Type B pancreatic cell (in vitro differentiated cells): Measurements from ENCODE around the gene KRTAP22-1. TPM values are rescaled to one million over a fixed set of nuclear protein-coding genes. Genes with fewer than 3 reads are reported as not detected.

Experiments
- DNase-seq: peaks from one replicate; pipeline ENCODE4 v3.0.0; 2021; ENCODE audit warnings: mixed read lengths; ENCODE audit not compliant: unreplicated experiment; ENCODE audit errors: extremely low spot score
- H3K27ac Mint-ChIP-seq: 2 replicates; pipeline ENCODE4 v1.8.0; 2021; ENCODE audit warnings: mild to moderate bottlenecking, mixed read lengths
- H3K27me3 Mint-ChIP-seq: 2 replicates; pipeline ENCODE4 v1.8.0; 2021; ENCODE audit warnings: mixed read lengths
- H3K36me3 Mint-ChIP-seq: 2 replicates; pipeline ENCODE4 v1.8.0; 2021; ENCODE audit warnings: mixed read lengths
- H3K4me1 Mint-ChIP-seq: one replicate; pipeline ENCODE4 v1.8.0; 2021; ENCODE audit warnings: mixed read lengths; ENCODE audit not compliant: unreplicated experiment
- H3K4me3 Mint-ChIP-seq: 2 replicates; pipeline ENCODE4 v1.8.0; 2021; ENCODE audit warnings: mild to moderate bottlenecking, mixed read lengths
- H3K9me3 Mint-ChIP-seq: 2 replicates; pipeline ENCODE4 v1.8.0; 2021; ENCODE audit warnings: mixed read lengths
- CTCF ChIP-seq: fragments of 200-600 bp; sonication (generic); conservative IDR thresholded peaks from 2 replicates; pipeline ENCODE4 v1.5.0; 2021; ENCODE audit warnings: antibody characterized with exemption, mild to moderate bottlenecking
- total RNA-seq: library from RNA; stranded (reverse); gene quantifications from 2 replicates; pipeline ENCODE4 v1.2.1, GENCODE V29; 2021; ENCODE audit warnings: low replicate concordance

The KRTAP22-1 gene
- total RNA-seq, 1 donor from 2014 or later: not detected

DNA sequence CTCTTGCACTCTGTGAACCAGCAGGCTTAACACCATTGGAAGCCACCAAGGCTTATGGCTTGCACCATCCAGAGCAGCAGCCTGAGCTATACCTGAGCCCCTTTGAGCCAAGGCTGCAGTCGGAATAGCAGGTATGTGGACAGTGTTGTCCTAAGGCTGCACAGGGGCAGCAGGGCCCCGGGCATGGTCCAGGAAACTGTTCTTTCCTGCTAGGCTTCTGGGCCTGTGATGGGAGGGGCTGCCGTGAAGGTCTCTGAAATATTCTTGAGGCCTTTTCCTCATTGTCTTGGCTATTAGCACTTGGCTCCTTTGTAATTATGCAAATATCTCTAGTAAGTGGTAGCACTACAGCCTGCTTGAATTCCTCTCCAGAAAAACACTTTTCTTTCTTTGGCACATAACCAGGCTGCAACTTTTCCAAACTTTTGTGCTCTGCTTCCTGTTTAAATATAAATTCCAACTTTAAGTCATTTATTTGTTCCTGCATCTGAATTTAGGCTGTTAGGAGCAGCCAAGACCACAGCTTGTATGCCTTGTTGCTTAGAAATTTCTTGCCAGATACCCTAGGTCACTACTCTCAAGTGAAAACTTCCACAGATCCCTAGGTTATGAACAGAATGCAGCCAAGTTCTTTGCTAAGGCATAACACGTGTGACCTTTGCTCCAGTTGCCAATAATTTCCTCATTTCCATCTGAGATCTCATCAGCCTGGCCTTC, 24.7 kb downstream of the KRTAP22-1 start:
- no peaks in the 10 kb centered on the region for H3K27me3 Mint-ChIP-seq
- TF ChIP-seq CTCF: no peak
- H3K4me3 Mint-ChIP-seq: no peak overlapping the region
- no peaks in the 10 kb centered on the region for H3K4me1 Mint-ChIP-seq
- H3K27ac Mint-ChIP-seq: no peak overlapping the region
- H3K36me3 Mint-ChIP-seq: no peaks in the 10 kb centered on the region
- no peaks in the 10 kb centered on the region for H3K9me3 Mint-ChIP-seq
- no peak for DNase-seq

DNA sequence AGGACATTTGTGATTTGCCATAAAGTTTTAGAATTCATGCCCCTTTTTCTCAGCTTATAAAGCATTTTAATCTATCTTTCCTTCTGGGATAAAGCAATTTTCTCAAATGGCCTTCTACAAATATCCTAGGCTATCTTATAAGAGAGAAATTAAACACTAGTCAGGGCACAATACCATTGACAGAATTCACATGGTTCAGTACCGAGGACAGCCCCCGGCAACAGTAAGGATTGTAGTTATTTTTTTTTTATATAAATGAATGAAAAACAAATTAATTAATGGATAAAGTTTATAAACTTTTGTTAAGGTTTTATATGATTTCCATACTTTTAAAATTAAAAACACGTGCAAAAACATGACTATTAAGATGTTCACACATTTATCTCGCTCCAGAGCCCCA, 27.2 kb downstream of the KRTAP22-1 start:
- no peaks in the 10 kb centered on the region for H3K36me3 Mint-ChIP-seq
- H3K9me3 Mint-ChIP-seq: no peaks in the 10 kb centered on the region
- no peak for TF ChIP-seq CTCF
- H3K4me3 Mint-ChIP-seq: no peak overlapping the region
- no peaks in the 10 kb centered on the region for H3K27me3 Mint-ChIP-seq
- no peak for DNase-seq
- H3K27ac Mint-ChIP-seq: no peak overlapping the region
- no peaks in the 10 kb centered on the region for H3K4me1 Mint-ChIP-seq

GRCh38 chr21:30629200-30629599, 28.3 kb downstream of the KRTAP22-1 start:
- Mint-ChIP-seq H3K36me3 (no peaks in the 10 kb centered on the region), H3K27me3 (no peaks in the 10 kb centered on the region), H3K27ac (no peak overlapping the region), H3K4me3 (no peak overlapping the region), H3K9me3 (no peaks in the 10 kb centered on the region), H3K4me1 (no peaks in the 10 kb centered on the region)
- TF ChIP-seq CTCF: no peak
- no peak for DNase-seq

- H3K27me3 Mint-ChIP-seq: no peaks in the 10 kb centered on the region
- no peak within 1 kb of the TSS for H3K27ac Mint-ChIP-seq
- no peaks in the 10 kb centered on the region for H3K4me1 Mint-ChIP-seq
- no peaks in the 10 kb centered on the region for H3K9me3 Mint-ChIP-seq
- TF ChIP-seq CTCF: no peak
- no peak within 1 kb of the TSS for H3K4me3 Mint-ChIP-seq
- no peaks in the 10 kb centered on the region for H3K36me3 Mint-ChIP-seq
- DNase-seq: no peak
These were observed 34.0 kb downstream of the KRTAP22-1 start, which contains the start of gene KRTAP20-2 for GRCh38 chr21:30634906-30635305. TSS of gene KRTAP20-2 (plus strand) at chr21:30635206. CDS start at chr21:30635264, 58 bp downstream.

- H3K27ac Mint-ChIP-seq: no peak overlapping the region
- H3K27me3 Mint-ChIP-seq: no peaks in the 10 kb centered on the region
- H3K9me3 Mint-ChIP-seq: no peaks in the 10 kb centered on the region
These were observed 37.8 kb downstream of the KRTAP22-1 start for GRCh38 chr21:30638686-30639085.

More at GRCh38 chr21:30638686-30639085, 37.8 kb downstream of the KRTAP22-1 start:
- no peaks in the 10 kb centered on the region for H3K4me1 Mint-ChIP-seq
- no peaks in the 10 kb centered on the region for H3K36me3 Mint-ChIP-seq
- DNase-seq: no peak
- H3K4me3 Mint-ChIP-seq: no peak overlapping the region
- no peak for TF ChIP-seq CTCF
